Right atrium auricular region (tissue), 2 donors: ENCODE measurements around the gene ZBTB16. TPM values are rescaled to one million over a fixed set of nuclear protein-coding genes. Genes with fewer than 3 reads are reported as not detected.

Experiments used
- DNase-seq: peaks from one replicate; pipeline ENCODE4 v3.0.0-alpha.2; 2019; ENCODE audit warnings: low spot score
- H3K27ac ChIP-seq, 2 donors: fragments of 200-600 bp; sonication (generic); 1 replicate in 1 of 2; 2 replicates in 1 of 2; pipeline ENCODE4 v1.5.1; 2016 to 2019
- H3K27me3 ChIP-seq, 2 donors: fragments of 200-600 bp; sonication (generic); one replicate each; pipeline versions ENCODE4 v1.5.1 to v1.6.0; 2017 to 2019
- H3K36me3 ChIP-seq: fragments of 200-600 bp; sonication (generic); one replicate; pipeline ENCODE4 v1.5.1; 2016
- H3K4me1 ChIP-seq, 2 donors: fragments of 200-600 bp; sonication (generic); one replicate each; pipeline versions ENCODE4 v1.5.1 to v1.6.0; 2017 to 2019
- H3K4me3 ChIP-seq, 2 donors: fragments of 200-600 bp; sonication (generic); 1 replicate in 1 of 2; 2 replicates in 1 of 2; pipeline ENCODE4 v1.5.1; 2017 to 2019; ENCODE audit warnings: mild to moderate bottlenecking in 1 of 2, moderate library complexity in 1 of 2
- H3K9me3 ChIP-seq, 2 donors: fragments of 200-600 bp; sonication (generic); one replicate each; pipeline ENCODE4 v1.5.1; 2019
- total RNA-seq, 2 donors: library from RNA; depleted of rRNA; stranded (reverse); fragments of >200 nt; gene quantifications; one replicate each; pipeline ENCODE4 v1.1.0, GENCODE V29; 2016
- TF ChIP-seq, protein P1 (sequence below), 2 donors: fragments of 200-600 bp; sonication (generic); IDR thresholded peaks; one replicate each; pipeline ENCODE4 v1.5.1; 2019; ENCODE audit warnings: antibody characterized with exemption in 2 of 2

Gene ZBTB16
- total RNA-seq, 2 donors from 2014 or later = 65.5 to 101 TPM

GRCh38 chr11:114233755-114234154, 174.2 kb downstream of the ZBTB16 start:
- TF ChIP-seq, protein P1, sequence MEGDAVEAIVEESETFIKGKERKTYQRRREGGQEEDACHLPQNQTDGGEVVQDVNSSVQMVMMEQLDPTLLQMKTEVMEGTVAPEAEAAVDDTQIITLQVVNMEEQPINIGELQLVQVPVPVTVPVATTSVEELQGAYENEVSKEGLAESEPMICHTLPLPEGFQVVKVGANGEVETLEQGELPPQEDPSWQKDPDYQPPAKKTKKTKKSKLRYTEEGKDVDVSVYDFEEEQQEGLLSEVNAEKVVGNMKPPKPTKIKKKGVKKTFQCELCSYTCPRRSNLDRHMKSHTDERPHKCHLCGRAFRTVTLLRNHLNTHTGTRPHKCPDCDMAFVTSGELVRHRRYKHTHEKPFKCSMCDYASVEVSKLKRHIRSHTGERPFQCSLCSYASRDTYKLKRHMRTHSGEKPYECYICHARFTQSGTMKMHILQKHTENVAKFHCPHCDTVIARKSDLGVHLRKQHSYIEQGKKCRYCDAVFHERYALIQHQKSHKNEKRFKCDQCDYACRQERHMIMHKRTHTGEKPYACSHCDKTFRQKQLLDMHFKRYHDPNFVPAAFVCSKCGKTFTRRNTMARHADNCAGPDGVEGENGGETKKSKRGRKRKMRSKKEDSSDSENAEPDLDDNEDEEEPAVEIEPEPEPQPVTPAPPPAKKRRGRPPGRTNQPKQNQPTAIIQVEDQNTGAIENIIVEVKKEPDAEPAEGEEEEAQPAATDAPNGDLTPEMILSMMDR (IDR thresholded peaks at IDR 0.05) = no peak
- H3K27ac ChIP-seq = no peak overlapping the region
- H3K27me3 ChIP-seq = no peaks in the 10 kb centered on the region
- H3K36me3 ChIP-seq = peaks cover 10% of the 10 kb centered on the region
- no peaks in the 10 kb centered on the region for H3K9me3 ChIP-seq
- peaks cover 0 to 76% of the 10 kb centered on the region in 2 donors for H3K4me1 ChIP-seq
- H3K4me3 ChIP-seq = no peak overlapping the region
- DNase-seq = no peak

GRCh38 chr11:114236829-114237228, 177.3 kb downstream of the ZBTB16 start:
- Histone ChIP-seq H3K4me1 (peaks cover 0 to 78% of the 10 kb centered on the region in 2 donors), H3K27ac (peak overlapping the region; percentile 18 to 21), H3K27me3 (no peaks in the 10 kb centered on the region), H3K9me3 (no peaks in the 10 kb centered on the region), H3K4me3 (no peak overlapping the region), H3K36me3 (peaks cover 34% of the 10 kb centered on the region)
- TF ChIP-seq, protein P1 (IDR thresholded peaks at IDR 0.05) = no peak
- DNase-seq = no peak

DNA sequence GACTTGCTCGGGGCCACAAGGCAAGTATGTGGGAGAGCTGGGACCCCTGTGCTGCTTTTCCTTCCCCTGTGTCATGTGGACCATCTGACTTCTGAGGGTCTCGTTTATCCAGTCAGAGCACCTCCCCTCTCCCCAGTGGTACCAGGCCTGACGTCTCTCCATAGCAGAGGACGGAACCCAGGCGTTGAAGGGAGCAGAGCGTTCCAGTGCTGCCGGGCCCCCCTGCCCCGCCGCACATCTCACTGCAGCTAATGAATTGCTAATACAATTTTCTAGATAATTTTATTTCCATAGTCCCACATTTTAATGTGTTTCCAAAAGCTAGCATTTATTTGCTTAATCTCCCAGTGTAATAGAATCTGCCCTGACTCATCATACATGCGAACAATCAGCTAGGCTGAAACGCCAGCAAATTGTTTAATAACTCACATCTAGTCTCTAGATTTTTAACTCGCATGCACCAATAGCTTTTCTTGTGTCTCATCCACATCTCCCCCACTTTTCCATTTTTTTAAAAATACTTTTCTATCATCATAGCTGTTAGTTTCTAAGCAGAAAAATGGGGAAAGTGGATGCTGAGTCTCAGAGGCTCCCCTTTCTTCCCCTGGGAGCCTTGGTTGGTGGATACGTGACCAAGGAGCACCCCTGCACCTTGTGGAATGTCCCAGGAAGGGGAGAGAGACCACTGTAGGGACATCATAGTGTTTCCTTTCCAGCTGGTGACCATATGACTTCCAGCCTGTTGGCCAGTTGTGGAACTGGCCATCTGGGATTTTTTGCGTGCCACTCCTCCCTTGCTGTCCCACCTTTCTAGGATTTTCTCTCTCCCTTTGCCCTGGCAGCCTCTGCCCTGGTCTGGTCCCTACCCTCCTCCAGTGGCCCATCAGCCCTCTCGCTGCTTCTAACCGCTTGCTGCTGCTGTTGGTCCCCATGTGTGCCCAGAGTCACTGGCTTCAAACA, 178.1 kb downstream of the ZBTB16 start:
- TF ChIP-seq, protein P1 (IDR thresholded peaks at IDR 0.05) = no peak
- H3K27me3 ChIP-seq = no peaks in the 10 kb centered on the region
- peaks cover 41% of the 10 kb centered on the region for H3K36me3 ChIP-seq
- no peaks in the 10 kb centered on the region for H3K9me3 ChIP-seq
- H3K27ac ChIP-seq = peak overlapping the region; percentile 21 to 47
- no peak for DNase-seq
- no peak overlapping the region for H3K4me3 ChIP-seq
- peaks cover 0 to 78% of the 10 kb centered on the region in 2 donors for H3K4me1 ChIP-seq

- TF ChIP-seq, protein P1 (IDR thresholded peaks at IDR 0.05) = no peak
- H3K36me3 ChIP-seq = peaks cover 61% of the 10 kb centered on the region
- peak overlapping the region; percentile 36 to 47 for H3K27ac ChIP-seq
- H3K9me3 ChIP-seq = no peaks in the 10 kb centered on the region
- H3K27me3 ChIP-seq = no peaks in the 10 kb centered on the region
- peaks cover 0 to 77% of the 10 kb centered on the region in 2 donors for H3K4me1 ChIP-seq
- no peak overlapping the region for H3K4me3 ChIP-seq
- DNase-seq = no peak
These were observed 180.2 kb downstream of the ZBTB16 start for GRCh38 chr11:114239753-114240161.

DNA sequence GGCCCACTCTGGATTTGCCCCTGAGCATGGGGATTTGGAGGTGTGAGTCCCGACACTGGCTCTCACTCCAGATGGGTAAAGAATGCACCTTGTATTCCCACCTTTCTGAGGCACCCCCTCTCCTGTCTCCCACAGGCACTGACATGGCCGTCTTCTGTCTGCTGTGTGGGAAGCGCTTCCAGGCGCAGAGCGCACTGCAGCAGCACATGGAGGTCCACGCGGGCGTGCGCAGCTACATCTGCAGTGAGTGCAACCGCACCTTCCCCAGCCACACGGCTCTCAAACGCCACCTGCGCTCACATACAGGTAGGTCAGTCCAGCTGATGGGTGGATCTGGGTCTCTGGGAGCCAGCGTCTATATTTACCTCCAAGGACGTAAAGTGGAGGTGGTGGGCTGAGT, 182.5 kb downstream of the ZBTB16 start:
- TF ChIP-seq, protein P1 (IDR thresholded peaks at IDR 0.05) = no peak
- H3K4me1 ChIP-seq = peaks cover 0 to 57% of the 10 kb centered on the region in 2 donors
- H3K27ac ChIP-seq = peak overlapping the region in 1 of 2 donors; percentile 80
- no peak for DNase-seq
- no peaks in the 10 kb centered on the region for H3K27me3 ChIP-seq
- no peak overlapping the region for H3K4me3 ChIP-seq
- peaks cover 84% of the 10 kb centered on the region for H3K36me3 ChIP-seq
- no peaks in the 10 kb centered on the region for H3K9me3 ChIP-seq
